GM12801 (cell line): ENCODE measurements around the gene AQP3.

Source experiments
- TF ChIP-seq, protein P1 (sequence below): IDR thresholded peaks from one replicate; pipeline ENCODE4 v1.5.1; 2011; ENCODE audit warnings: control low read depth; ENCODE audit not compliant: insufficient read length; ENCODE audit errors: extremely low read depth

AQP3 gene

DNA sequence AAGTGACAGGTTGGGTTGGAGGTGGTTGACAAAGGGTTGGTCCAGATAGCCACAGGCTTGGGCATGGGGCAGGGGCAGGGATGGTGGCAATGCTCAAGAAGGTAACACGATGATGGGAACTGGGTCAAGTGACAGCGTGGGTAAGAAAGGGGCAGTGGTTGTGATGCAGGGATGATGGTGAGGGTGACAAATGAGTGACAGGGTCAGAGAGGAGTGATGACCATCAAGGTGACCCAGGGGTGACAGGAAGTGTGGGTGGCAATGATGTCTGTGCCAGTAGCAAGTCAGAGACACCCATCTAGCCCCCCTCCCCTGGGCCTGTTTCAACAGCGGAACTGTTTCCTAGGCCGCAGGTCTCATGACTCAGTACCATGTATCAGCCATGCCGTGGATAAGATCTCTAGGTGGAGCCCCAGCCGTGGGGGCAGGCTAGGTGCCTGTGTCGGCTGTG is 20.5 kb downstream of the AQP3 start:
- TF ChIP-seq, protein P1, sequence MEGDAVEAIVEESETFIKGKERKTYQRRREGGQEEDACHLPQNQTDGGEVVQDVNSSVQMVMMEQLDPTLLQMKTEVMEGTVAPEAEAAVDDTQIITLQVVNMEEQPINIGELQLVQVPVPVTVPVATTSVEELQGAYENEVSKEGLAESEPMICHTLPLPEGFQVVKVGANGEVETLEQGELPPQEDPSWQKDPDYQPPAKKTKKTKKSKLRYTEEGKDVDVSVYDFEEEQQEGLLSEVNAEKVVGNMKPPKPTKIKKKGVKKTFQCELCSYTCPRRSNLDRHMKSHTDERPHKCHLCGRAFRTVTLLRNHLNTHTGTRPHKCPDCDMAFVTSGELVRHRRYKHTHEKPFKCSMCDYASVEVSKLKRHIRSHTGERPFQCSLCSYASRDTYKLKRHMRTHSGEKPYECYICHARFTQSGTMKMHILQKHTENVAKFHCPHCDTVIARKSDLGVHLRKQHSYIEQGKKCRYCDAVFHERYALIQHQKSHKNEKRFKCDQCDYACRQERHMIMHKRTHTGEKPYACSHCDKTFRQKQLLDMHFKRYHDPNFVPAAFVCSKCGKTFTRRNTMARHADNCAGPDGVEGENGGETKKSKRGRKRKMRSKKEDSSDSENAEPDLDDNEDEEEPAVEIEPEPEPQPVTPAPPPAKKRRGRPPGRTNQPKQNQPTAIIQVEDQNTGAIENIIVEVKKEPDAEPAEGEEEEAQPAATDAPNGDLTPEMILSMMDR: no peak

DNA sequence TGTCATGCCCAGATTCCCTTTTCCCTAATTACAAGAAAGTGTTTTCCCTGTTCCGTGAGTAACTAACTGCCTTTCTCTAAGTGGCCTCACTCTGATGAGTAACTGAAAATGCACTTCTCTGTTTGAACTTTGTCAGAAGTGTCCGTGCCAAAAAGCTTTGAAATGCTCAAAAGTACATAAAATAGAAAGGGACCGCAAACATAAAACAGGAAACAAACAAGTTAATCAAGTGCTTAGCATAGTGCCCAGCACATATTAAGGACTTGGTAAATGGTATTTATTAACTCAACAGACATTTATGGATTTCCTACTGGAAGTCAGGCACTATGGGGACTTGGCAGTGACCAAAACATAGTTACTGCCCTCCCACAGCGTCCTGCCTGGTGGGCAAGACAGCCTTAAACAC is 22.3 kb downstream of the AQP3 start:
- TF ChIP-seq, protein P1: no peak

DNA sequence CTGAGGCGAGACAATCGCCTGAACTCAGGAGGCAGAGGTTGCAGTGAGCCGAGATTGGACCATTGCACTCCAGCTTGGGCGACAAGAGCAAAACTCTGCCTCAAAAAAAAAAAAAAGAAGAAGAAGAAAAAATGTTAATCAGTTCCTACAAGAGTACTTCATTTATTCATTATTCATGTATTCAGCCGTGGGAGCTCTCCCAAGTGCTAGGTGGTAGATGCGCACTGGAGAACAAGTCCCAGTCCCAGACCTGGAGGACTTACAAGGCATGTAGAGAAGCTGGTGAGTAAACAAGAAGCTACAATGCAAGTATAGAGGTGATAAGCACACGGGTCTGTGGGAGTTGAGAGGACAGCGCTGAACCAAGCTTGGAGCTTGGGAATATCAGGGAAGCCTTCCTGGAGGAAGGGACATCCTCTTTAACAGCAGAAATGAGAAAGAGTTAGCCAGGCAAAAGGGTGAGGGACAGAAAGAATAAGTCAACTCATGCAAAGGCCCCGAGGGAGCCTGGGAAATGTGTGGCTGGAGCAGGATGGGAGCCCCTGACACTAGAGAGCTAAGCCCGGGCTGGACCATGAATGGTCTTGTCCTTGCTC is 27.6 kb downstream of the AQP3 start:
- TF ChIP-seq, protein P1: no peak

DNA sequence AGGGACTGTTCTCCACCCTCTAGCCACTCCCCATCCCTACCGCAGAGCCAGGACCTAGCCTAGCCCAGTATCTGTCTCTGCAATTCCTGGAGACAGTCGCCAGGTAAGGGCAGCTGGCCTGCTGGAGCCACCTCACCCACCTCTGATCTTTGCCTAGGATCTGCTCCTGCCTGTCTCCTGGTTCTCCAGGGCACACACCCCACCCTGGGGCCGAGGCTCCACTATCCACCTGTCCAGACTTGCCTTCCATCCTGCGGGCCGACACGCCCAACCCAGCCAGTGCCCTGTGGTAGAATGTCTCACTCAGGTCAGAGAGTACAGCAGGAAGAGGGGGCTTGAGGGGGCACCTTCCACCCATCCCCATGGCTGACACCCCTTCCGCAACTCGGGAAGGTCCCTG is 29.3 kb downstream of the AQP3 start:
- TF ChIP-seq, protein P1: no peak

DNA sequence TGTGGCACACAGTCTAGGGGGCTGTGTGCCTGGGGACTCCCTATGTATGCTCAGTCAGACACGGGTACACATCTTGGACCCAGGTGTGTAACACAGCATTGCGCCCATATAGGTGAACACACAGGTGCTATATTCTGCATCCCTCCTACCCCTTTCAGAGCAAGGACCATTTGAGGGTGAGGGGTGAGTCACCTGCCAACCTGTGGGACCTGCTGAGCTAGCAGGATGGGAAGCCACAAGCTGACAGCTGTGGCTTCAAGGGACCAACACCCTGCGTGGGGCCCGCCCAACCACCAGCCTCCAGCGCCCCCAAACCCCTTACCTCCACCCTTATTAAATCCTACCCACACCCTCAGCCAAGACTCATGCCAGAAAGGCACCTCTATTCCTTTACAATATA is 30.4 kb downstream of the AQP3 start:
- TF ChIP-seq, protein P1: no peak

DNA sequence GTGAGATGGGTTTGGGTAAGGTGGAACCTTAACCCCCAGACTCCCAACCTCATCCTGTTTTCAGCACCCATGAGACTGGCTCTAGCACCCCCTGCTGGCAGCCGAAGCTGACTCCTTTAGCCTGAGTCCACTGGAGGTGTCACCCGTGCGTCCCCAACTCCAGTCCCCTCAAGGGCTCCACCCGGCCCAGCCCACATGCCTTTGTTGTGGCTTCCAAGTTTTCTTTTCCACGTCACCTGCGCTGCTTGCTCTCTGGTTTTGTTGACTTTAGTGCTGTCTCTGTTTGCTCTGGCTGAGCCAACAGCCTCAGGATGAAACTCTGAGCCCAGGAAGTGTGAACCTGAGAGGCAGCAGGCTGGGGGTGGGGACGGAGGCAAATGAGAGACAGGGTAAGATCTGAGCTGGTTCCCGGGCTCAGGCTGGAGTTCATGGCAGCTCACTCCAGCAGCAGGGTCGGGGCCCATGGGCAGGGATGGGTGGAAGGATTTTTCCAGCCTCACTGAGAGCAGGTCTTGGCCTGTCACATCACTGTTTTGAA is 31.8 kb downstream of the AQP3 start:
- TF ChIP-seq, protein P1: no peak

DNA sequence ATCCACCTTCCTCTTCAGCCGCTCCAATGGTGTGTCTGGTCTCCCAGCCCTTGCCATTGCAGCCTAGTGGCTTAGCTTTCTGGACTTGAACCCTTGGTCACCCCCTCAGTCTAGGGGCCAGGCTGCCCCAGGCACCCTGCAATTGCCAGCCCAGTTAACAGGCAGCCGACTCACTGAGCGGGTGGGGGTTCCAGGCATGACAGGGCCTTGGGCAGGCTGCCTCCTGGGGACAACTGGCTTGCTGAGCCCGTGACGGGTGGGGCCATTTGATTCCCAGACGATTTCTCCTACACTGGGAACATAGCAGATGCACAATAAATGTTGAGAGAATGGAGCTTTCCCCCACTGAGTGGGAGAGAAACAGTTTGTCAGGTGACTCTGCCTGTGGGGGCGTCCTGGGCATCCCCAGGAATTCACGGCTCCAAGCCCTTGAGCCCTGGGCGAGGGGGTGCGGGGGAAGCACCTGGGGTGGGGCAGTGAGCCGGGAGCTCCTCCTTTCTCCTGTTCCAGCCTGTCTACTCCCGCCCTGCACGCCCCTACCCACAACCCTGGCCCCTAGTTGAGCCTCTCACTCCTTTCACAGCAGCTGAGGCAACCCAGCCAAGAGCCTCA is 32.4 kb downstream of the AQP3 start:
- TF ChIP-seq, protein P1: no peak
